NOMO-1 treated with DMSO at 0.1 percent for 48 hours (cell line): ENCODE measurements around the gene SPIB.
"Not testable (repeated sequence)": the region's sequence is repeated elsewhere in the genome, so short reads cannot be mapped to it uniquely, and the experiment has no call there.

Experiments
- DNase-seq: peaks from one replicate; lab custom pipeline; 2025; ENCODE audit not compliant: unreplicated experiment; lab: John Stamatoyannopoulos, UW

The SPIB gene

DNA sequence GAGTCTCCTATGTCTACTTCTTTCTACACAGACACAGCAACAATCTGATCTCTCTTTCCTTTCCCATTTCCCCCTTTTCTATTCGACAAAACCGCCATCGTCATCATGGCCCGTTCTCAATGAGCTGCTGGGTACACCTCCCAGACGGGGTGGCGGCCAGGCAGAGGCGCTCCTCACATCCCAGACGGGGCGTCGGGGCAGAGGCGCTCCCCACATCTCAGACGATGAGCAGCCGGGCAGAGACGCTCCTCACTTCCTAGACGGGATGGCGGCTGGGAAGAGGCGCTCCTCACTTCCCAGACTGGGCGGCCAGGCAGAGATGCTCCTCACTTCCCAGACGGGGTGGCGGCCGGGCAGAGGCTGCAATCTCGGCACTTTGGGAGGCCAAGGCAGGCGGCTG lies 27.8 kb upstream of the SPIB start:
- not testable (repeated sequence) for DNase-seq

DNA sequence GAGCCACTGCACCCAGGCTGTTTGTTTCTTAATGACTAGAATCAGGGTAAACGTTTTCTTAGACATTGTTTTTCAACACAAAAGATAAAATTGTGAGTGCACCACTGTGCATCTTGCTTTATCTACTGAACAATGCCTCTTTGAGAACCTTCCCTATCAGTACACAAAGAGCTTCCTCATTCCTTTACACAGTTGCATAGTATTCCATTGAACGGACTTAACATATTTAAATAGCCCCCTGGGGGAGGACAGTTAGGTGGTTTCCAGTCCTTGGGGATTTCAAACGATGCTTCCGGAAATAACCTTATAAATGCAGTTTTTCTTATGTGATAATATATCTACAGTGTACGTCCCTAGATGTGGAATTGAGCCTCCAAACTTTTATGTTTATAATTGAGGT lies 26.0 kb upstream of the SPIB start:
- no peak for DNase-seq

DNA sequence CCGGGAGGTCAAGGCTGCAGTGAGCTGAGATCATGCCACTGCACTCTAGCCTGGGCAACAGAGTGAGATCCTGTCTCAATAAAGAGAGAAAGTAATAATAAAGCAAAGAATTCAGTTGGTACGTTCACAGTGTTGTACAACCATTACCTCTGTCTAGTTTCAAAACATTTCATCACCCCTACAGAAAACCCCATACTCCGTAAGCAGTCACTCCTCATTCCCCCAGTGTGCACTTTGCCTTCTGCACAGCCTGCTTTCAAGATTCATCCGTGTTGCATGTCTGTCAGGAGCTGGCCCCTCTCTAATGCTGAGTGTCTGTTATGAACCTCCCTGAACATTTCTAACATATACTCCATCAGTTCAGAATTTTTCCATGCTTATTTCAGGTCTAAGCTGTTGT lies 25.1 kb upstream of the SPIB start:
- no peak for DNase-seq

DNA sequence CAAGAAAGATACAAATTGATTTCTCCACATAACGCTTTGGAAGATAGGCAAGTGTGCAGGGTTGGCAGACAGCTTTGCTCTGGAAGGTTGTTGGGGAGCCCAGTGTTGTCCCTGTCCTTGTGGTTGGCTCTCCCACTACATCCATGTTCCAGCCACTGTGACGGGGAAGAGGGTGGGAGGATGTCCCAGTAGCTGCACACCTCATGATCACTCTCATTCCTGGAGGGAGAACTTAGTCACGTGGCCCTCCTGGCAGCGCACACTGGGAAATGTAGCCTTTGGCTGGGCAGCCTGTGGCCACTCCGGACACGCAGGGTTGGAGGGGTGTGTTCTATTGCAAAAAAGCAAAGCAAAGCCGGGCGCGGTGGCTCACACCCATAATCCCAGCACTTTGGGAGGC lies 24.7 kb upstream of the SPIB start:
- no peak for DNase-seq

DNA sequence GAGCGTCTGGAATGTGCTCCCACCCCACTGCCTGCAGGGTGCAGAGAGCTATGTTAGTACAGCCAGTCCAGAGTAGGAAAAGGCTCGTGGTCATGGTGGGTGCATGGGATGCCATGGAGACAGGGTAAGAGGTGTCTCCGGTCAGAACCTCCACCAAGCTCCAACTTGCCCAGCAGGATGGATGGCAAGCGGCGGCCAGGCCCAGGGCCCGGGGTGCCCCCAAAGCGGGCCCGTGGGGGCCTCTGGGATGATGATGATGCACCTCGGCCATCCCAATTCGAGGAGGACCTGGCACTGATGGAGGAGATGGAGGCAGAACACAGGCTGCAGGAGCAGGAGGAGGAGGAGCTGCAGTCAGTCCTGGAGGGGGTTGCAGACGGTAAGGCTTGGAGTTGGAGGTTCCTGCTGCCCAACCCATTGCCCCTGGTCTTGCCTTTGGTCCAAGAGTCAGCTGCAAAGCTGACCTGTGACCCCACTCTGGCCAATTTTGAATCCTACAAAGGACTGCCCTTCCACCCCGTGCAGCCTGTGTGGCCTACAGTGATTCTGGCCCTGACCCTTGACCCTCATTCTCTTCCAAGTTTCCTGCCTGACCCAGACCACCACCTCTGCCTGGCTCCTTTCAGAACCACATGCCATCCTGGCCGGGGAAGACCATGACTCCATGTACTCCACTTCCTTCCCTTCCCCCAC lies 19.9 kb upstream of the SPIB start:
- no peak for DNase-seq

DNA sequence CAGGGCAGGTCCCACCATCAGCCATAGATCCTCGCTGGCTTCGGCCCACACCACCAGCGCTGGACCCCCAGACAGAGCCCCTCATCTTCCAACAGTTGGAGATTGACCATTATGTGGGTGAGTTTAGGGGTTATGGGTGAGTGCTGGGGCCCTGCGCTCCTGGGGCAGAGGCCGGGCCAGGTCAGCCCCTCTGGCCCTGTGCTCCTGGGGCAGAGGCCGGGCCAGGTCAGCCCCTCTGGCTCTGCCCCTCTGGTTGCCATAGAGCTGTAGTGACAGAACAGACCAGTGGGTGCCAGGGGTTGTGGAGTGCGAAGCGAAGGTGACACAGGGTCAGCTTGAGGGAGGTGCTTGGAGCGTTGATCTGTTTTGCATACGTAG lies 19.4 kb upstream of the SPIB start:
- DNase-seq, result no peak

DNA sequence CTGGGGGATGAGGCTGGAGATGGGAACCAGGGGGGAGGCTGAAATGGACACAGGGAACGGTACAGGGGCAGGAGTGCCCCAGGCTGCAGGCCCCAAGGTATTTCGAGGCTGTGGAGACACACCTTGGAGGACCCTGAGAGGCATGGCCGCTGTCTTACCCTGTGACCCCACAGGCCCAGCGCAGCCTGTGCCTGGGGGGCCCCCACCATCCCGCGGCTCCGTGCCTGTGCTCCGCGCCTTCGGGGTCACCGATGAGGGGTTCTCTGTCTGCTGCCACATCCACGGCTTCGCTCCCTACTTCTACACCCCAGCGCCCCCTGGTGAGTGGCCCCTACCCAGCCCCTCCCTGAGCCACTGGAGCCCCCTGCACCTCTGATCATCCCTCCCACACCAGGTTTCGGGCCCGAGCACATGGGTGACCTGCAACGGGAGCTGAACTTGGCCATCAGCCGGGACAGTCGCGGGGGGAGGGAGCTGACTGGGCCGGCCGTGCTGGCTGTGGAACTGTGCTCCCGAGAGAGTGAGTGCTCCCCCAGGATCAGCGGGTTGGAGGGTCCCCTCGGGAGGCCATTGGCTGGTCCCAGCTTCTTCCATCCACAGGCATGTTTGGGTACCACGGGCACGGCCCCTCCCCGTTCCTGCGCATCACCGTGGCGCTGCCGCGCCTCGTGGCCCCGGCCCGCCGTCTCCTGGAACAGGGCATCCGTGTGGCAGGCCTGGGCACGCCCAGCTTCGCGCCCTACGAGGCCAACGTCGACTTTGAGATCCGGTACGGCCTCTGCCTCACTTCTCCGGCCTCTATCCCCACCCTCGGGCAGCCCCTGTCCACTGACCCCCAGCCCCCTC lies 16.9 kb upstream of the SPIB start:
- no peak for DNase-seq

DNA sequence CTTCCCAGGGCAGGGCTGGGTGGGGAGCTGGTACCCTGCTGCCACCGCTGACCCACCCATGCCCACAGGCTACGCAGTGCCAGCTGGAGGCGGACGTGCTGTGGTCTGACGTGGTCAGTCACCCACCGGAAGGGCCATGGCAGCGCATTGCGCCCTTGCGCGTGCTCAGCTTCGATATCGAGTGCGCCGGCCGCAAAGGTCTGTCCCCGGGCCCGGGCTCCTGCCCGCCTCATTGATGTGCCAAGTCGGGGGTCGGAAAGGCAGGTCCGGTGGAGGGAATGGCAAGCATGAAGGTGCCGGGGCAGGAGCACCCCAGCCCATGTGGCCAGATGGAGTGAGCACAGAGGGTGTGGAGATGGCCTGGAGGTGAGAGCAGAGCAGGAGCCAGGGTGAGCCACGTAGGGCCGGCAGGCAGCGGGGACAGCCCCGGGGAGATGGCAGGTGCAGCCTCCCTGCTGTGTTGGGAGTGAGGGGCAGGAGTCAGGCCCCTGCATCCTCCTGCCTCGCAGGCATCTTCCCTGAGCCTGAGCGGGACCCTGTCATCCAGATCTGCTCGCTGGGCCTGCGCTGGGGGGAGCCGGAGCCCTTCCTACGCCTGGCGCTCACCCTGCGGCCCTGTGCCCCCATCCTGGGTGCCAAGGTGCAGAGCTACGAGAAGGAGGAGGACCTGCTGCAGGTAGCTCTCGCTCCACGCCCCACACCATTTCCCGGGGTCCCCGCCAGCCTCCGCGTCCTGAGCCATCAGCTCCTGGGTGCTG lies 16.0 kb upstream of the SPIB start:
- DNase-seq, result no peak

DNA sequence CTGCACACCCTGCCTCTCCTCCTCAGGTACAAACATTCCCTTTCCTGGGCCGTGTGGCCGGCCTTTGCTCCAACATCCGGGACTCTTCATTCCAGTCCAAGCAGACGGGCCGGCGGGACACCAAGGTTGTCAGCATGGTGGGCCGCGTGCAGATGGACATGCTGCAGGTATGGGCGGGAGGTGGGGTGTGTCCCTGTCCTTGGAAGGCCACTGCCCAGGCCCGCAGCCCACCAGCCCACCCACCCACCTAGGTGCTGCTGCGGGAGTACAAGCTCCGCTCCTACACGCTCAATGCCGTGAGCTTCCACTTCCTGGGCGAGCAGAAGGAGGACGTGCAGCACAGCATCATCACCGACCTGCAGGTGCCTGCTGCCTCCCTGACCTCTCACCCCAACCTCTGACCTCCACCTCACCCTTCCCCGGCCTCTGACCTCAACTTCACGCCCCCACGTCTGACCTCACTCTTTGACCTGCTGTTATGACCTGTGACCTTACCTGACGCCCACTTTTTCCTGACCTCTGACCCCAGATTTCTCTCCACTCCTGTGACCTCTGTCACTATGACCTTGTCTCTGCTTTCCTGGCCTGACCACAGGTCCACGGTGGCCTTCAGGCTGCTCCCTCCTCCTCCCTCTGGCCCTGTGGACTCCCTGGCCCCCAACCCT lies 12.4 kb upstream of the SPIB start:
- DNase-seq, result no peak

DNA sequence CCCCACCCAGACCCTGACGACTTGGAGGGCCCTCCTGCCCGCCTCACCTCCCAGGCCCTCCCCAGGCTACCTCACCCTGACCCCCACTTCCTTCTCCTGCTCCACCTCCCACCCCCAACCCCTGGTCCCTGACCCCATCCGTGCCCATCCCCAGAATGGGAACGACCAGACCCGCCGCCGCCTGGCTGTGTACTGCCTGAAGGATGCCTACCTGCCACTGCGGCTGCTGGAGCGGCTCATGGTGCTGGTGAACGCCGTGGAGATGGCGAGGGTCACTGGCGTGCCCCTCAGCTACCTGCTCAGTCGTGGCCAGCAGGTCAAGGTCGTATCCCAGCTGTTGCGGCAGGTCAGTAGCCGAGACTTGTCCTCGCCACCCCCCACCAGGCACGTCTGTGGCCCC lies 11.9 kb upstream of the SPIB start:
- no peak for DNase-seq

DNA sequence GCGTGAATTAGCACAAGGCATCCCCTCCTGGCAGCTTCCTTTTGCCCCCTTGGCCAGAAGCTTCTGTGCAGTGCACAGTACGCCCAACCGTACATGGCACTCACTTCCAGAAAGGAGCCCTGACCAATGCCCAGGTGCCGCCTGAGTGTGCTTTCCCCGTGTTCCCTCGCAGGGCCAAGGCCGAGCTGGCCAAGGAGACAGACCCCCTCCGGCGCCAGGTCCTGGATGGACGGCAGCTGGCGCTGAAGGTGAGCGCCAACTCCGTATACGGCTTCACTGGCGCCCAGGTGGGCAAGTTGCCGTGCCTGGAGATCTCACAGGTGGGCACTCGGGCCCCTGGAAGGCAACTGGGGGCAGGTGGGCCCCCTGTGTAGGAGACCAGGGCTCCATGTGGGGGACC lies 9.4 kb upstream of the SPIB start:
- no peak for DNase-seq

DNA sequence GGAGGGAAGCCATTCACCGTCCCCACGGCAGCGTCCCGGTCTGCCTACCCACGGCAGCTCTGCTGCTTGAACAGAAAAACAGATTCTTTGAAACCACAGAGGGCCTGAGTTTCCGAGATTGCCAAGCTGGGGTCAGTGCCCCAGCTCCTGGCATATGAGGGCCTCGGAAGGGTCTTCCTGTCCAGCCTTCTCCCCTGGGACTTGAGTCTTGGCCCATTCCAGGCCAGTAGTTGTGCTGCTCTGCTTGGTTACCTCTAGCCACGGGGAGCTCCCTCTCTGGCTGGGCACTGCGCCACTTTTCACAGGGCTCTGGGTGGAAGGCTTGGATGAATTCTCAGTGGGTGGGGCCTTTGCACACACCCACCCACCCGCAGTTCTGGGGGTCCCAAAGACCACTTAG lies 8.6 kb upstream of the SPIB start:
- DNase-seq, result no peak

DNA sequence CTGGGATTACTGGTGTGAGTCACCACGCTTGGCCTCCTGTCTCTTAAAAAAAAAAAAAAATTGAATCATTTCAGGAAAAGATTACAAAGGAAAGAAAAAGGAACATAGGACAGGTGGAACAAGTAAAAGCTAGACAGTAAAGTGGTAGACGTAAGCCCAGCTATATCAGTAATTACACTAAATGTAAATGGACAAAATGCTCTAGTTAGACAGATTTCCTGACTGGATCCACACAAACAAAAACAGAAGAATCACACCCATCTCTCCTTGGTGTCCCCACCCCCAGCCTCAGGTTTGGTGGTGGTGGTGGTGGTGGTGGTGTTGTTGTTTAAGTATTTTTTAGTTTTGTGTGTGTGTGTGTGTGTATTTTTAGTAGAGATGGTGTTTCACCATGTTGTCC lies 6.3 kb upstream of the SPIB start:
- no peak for DNase-seq

DNA sequence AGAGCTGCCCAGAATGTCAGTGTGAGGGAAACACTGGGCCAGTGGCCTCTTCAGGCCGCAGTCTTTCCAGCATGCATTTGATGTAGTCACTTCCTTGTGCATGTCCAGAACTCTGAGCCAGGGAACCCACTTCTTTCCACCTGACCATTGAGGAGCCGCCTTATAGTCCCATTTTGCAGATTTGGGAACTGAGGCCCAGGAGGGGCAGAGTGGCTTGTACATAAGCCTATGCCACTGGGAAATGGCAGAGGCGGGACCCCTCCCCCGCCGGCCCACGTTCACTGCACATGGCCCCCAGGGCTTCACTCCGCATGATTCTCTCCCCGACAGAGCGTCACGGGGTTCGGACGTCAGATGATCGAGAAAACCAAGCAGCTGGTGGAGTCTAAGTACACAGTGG lies 5.6 kb upstream of the SPIB start:
- no peak for DNase-seq

DNA sequence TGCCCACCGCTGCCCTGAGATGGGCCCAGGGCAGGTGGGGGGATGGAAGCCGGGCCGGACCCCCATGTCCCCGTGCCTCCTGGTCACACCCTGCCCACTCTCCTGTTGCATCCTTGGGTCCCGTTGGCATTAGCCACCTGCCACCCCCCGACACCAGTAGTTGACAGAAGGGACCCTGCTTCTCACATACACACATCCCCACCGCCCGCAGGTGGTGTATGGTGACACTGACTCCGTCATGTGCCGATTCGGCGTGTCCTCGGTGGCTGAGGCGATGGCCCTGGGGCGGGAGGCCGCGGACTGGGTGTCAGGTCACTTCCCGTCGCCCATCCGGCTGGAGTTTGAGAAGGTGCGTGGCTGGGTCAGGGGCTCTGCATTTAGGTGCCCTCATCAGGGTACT lies 5.2 kb upstream of the SPIB start:
- no peak for DNase-seq

DNA sequence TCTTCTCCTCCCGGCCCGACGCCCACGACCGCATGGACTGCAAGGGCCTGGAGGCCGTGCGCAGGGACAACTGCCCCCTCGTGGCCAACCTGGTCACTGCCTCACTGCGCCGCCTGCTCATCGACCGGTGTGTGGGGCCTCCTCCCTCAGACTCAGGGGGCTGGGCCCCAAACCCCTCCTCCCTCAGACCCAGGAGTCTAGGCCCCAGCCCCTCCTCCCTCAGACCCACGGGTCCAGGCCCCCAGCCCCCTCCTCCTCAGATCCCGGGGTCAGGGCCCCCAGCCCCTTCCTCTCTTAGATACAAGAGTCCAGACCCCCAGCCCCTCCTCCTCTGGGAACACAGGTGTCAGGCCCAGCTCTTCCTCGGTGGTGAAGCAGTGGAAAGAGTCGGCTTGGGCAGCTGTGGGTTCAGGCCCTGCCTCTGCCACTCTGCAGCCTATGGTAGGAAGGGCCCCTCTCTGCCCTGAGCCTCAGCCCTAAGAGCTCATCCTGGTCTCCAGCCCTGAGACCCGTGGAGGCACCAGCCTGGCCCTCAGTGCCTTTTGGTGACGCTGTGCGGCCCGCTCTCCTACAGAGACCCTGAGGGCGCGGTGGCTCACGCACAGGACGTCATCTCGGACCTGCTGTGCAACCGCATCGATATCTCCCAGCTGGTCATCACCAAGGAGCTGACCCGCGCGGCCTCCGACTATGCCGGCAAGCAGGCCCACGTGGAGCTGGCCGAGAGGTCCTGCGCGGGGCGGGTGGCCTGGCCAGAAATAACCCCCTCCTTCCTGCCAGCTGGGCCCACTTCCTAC lies 3.7 kb upstream of the SPIB start:
- peak; percentile 67 for DNase-seq

DNA sequence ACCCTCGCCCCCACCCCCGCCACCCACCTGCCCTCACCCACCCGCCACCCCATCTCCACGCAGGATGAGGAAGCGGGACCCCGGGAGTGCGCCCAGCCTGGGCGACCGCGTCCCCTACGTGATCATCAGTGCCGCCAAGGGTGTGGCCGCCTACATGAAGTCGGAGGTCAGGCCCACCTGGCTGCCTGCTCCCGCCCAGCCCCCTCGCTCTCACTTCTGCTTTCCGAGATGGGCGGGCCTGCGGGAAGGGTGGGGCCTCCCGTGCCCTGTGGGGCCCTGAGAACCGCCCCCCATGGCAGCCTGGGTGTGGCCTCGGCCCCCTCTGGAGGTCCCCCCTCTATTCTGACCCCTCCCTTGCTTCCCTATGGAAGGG lies 3.1 kb upstream of the SPIB start:
- peak; percentile 87 for DNase-seq

DNA sequence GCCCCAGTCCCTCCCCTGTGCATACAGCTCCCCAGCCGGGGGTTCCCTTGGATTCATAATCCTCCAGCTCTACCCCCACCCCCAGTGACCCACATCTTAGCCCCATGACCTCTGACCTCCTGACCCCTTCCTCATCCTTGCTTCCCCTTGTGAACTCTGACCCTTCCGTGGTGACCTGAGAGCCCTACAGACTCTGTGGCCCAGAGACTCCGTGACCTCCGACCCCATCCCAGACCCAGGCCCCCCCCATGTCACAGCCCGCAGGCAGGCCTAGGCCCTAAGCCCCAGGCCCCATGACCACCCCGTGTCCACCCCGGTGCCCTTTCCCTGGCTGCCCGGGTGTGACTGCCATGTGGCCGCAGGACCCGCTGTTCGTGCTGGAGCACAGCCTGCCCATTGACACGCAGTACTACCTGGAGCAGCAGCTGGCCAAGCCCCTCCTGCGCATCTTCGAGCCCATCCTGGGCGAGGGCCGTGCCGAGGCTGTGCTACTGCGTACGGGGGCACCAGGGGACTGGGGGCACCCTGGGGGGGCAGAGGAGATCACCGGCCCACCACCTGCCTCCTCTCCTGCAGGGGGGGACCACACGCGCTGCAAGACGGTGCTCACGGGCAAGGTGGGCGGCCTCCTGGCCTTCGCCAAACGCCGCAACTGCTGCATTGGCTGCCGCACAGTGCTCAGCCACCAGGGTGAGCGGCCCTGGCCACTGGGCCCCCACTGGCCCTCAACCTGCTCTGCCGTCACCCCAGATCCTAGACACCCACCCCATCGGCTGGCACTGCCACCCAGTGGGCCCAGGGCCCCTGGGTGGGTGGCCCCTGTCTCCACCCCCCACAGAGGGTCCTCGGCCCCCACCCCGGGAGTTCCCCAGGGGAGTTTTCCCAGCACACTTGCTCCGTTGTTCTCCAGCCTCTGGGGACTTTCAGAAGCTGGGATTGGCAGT lies 2.4 kb upstream of the SPIB start:
- DNase-seq, result no peak
